Measurements from ENCODE around the gene OR8D2. TPM values are rescaled to one million over a fixed set of nuclear protein-coding genes. Genes with fewer than 3 reads are reported as not detected.
"Not testable (repeated sequence)": the region's sequence is repeated elsewhere in the genome, so short reads cannot be mapped to it uniquely, and the experiment has no call there.

The OR8D2 gene
- total RNA-seq, 4 donors from 2014 or later = not detected

DNA sequence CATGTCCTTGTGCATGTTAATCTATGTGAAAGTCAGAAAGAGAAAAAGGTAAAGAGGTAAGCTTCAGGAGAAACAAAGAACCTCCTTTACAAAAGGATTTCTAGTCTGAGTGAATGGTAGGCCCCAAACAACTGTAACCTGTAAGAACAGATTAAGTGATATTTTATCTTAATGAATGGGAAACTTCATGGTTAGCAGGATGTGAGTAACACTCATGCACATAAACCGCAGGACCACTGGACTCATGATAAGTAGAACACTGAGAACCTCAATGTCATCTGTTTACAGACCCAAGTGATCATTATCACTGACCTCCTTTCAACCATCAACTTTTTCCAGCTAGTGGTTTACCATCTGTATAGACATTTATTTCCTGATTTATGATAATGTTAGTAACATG, 43.9 kb downstream of the OR8D2 start:
- H3K27me3 ChIP-seq = no peaks in the 10 kb centered on the region
- peaks cover 6% of the 10 kb centered on the region for H3K9me3 ChIP-seq
- no peak overlapping the region for H3K4me3 ChIP-seq
- no peak for DNase-seq (ENCODE audit: low spot score in 2 of 2)
- no peak overlapping the region for H3K27ac ChIP-seq
- no peaks in the 10 kb centered on the region for H3K4me1 ChIP-seq
- TF ChIP-seq POLR2AphosphoS5 (IDR thresholded peaks at IDR 0.05) (no peak), POLR2A (IDR thresholded peaks at IDR 0.05) (no peak), EP300 (IDR thresholded peaks at IDR 0.05) (no peak)
- TF ChIP-seq, protein P1, sequence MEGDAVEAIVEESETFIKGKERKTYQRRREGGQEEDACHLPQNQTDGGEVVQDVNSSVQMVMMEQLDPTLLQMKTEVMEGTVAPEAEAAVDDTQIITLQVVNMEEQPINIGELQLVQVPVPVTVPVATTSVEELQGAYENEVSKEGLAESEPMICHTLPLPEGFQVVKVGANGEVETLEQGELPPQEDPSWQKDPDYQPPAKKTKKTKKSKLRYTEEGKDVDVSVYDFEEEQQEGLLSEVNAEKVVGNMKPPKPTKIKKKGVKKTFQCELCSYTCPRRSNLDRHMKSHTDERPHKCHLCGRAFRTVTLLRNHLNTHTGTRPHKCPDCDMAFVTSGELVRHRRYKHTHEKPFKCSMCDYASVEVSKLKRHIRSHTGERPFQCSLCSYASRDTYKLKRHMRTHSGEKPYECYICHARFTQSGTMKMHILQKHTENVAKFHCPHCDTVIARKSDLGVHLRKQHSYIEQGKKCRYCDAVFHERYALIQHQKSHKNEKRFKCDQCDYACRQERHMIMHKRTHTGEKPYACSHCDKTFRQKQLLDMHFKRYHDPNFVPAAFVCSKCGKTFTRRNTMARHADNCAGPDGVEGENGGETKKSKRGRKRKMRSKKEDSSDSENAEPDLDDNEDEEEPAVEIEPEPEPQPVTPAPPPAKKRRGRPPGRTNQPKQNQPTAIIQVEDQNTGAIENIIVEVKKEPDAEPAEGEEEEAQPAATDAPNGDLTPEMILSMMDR (IDR thresholded peaks at IDR 0.05) = no peak
- WGBS = 87% methylated on average over 1 of the region's 1 CpG
- no peaks in the 10 kb centered on the region for H3K36me3 ChIP-seq

DNA sequence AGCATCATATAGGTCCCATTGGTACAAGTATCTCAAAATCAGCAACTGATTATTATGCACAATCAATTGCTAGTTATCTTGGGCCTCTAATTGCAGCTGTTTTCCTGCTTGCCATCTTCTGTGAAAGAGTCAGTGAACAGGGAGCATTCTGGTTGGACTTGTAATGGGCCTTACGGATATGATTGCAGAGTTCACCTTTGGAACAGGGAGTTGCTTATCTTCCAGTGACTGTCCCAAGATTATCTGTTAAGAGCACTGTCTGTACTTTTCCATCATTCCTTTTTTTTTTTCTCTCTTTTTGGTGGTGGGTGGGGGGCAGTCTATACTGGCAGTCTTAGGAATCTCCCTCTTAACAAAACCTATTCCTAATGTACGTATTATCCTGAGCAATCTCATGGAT, 46.0 kb downstream of the OR8D2 start:
- no peak for DNase-seq (ENCODE audit: low spot score in 2 of 2)
- no peaks in the 10 kb centered on the region for H3K27me3 ChIP-seq
- TF ChIP-seq POLR2AphosphoS5 (IDR thresholded peaks at IDR 0.05) (no peak), POLR2A (IDR thresholded peaks at IDR 0.05) (no peak), EP300 (IDR thresholded peaks at IDR 0.05) (no peak)
- TF ChIP-seq, protein P1 (IDR thresholded peaks at IDR 0.05) = no peak
- 98% methylated on average over 2 of the region's 2 CpGs for WGBS
- H3K4me1 ChIP-seq = no peaks in the 10 kb centered on the region
- no peaks in the 10 kb centered on the region for H3K36me3 ChIP-seq
- H3K9me3 ChIP-seq = no peaks in the 10 kb centered on the region
- no peak overlapping the region for H3K27ac ChIP-seq
- H3K4me3 ChIP-seq = no peak overlapping the region

DNA sequence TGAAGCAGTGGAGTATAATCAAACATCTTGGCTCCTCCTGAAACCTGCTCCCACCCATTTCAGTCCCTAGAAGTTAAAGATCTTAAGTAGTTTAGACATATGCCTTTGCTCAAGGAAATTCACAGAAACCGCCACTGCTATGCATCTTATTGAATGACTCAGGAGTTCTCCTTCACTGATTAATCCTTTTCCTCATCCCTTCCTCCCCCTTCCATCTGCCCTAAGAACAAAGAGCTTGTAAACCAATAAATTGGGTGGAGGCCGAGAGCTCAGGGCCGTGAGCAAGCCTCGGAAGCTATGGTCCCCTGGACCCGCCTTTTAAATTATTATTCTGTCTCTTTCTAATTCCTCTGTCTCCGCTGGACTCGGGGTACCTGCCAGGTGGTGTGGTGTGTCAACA, 49.1 kb downstream of the OR8D2 start:
- not testable (repeated sequence) for H3K36me3 ChIP-seq; H3K4me1 ChIP-seq; H3K4me3 ChIP-seq; H3K27ac ChIP-seq; H3K9me3 ChIP-seq; H3K27me3 ChIP-seq; DNase-seq (ENCODE audit: low spot score in 2 of 2)
- 56% methylated on average over 7 of the region's 7 CpGs for WGBS

Other genes starting within 250 kb of the OR8D2 start
- 10 to 100 TPM; 22.9 to 27.6 (median 26.4) TPM for gene VWA5A, start 204.7 kb downstream of the OR8D2 start, total RNA-seq
- not detected for gene OR10D3, start 136.9 kb downstream of the OR8D2 start, total RNA-seq
- not detected for gene OR8G1, start 79.1 kb downstream of the OR8D2 start, total RNA-seq
- gene OR8G5, start 63.8 kb downstream of the OR8D2 start, total RNA-seq = not detected
- gene OR8D1, start 6.2 kb downstream of the OR8D2 start, total RNA-seq = not detected
- not detected for gene OR8B2, start 64.3 kb upstream of the OR8D2 start, total RNA-seq
- not detected for gene OR8B3, start 78.8 kb upstream of the OR8D2 start, total RNA-seq
- gene OR8B4, start 104.7 kb upstream of the OR8D2 start, total RNA-seq = not detected
- not detected for gene OR8B8, start 125.5 kb upstream of the OR8D2 start, total RNA-seq
- not detected for gene OR8B12, start 223.5 kb upstream of the OR8D2 start, total RNA-seq
- not detected for gene OR8A1, start 249.8 kb upstream of the OR8D2 start, total RNA-seq